Sigmoid colon (tissue), 7 donors: ENCODE data around the gene CHTF8. TPM values are rescaled to one million over a fixed set of nuclear protein-coding genes. Genes with fewer than 3 reads are reported as not detected.
A peak's percentile ranks its signal among the peaks of the same experiment; 100 is the strongest.

Experiments
- DNase-seq: peaks from one replicate; pipeline ENCODE4 v3.0.0-alpha.2; 2019
- H3K27ac ChIP-seq, 4 donors: fragments of 200-600 bp; sonication (generic); one replicate each; pipeline ENCODE4 v1.5.1; 2016 to 2019; ENCODE audit warnings: mild to moderate bottlenecking in 1 of 4
- H3K27me3 ChIP-seq, 3 donors: fragments of 200-600 bp; sonication (generic); one replicate each; pipeline ENCODE4 v1.5.1; 2019; ENCODE audit warnings: mild to moderate bottlenecking in 1 of 3
- H3K36me3 ChIP-seq, 4 donors: fragments of 200-600 bp; sonication (generic); one replicate each; pipeline ENCODE4 v1.5.1; 2016 to 2019
- H3K4me1 ChIP-seq, 4 donors: fragments of 200-600 bp; sonication (generic); one replicate each; pipeline ENCODE4 v1.5.1; 2017 to 2019
- H3K4me3 ChIP-seq, 4 donors: fragments of 200-600 bp; sonication (generic); one replicate each; pipeline ENCODE4 v1.5.1; 2017 to 2019; ENCODE audit warnings: mild to moderate bottlenecking in 2 of 4, moderate library complexity in 1 of 4
- H3K9me3 ChIP-seq, 4 donors: fragments of 200-600 bp in 3 of 4; sonication (generic) in 3 of 4; one replicate each; pipeline versions ENCODE4 v1.5.1 to v1.6.1; 2013 to 2019
- EP300 ChIP-seq, 4 donors: sonication (generic); formaldehyde crosslinking; IDR thresholded peaks; one replicate each; pipeline ENCODE4 v1.6.1; 2017; ENCODE audit warnings: antibody characterized with exemption in 4 of 4
- POLR2A ChIP-seq, 2 donors: fragments of 450-650 bp; IDR thresholded peaks; one replicate each; pipeline ENCODE4 v1.6.1; 2016; ENCODE audit warnings: antibody characterized with exemption in 2 of 2, mild to moderate bottlenecking in 2 of 2, moderate library complexity in 2 of 2
- POLR2AphosphoS5 ChIP-seq, 4 donors: sonication (generic); formaldehyde crosslinking; IDR thresholded peaks; one replicate each; pipeline ENCODE4 v1.6.1; 2017; ENCODE audit warnings: antibody characterized with exemption in 4 of 4
- WGBS, 2 donors: extraction: QIAGEN DNeasy Blood & Tissue Kit; methylation state at CpG; one replicate each; pipeline ENCODE4 v1.1.7; 2013; 5-methylcytosine and 5-hydroxymethylcytosine counted together
- intact Hi-C: fragments of 100-400 bp; cut with DNase I; formaldehyde crosslinking; loops from one replicate; pipeline ENCODE4 v1.15.1; 2023
- polyA plus RNA-seq, 3 donors: library from polyadenylated mRNA; stranded (reverse); fragments of 200-250 nt; gene quantifications; one replicate each; pipeline ENCODE4 v1.2.3, GENCODE V29; 2013
- total RNA-seq, 4 donors: library from RNA; depleted of rRNA; stranded (reverse); fragments of >200 nt; gene quantifications; one replicate each; pipeline ENCODE4 v1.1.0, GENCODE V29; 2016
- TF ChIP-seq, protein P1 (sequence below), 4 experiments: fragments of 450-650 bp in 3 of 4; fragments of 200-600 bp in 1 of 4; IDR thresholded peaks; one replicate each; pipeline ENCODE4 v1.5.1; 2016 to 2019; ENCODE audit warnings: antibody characterized with exemption in 4 of 4, mild to moderate bottlenecking in 3 of 4, moderate library complexity in 2 of 4
- donor health status: healthy with polysubstance abuse.
- donor health status: Bipolar disorder and iron deficiency.
- donor health status: healthy.

CHTF8 gene
- total and polyA plus RNA-seq, 7 donors: 46.3 to 79.2 (median 61.9) TPM

DNA sequence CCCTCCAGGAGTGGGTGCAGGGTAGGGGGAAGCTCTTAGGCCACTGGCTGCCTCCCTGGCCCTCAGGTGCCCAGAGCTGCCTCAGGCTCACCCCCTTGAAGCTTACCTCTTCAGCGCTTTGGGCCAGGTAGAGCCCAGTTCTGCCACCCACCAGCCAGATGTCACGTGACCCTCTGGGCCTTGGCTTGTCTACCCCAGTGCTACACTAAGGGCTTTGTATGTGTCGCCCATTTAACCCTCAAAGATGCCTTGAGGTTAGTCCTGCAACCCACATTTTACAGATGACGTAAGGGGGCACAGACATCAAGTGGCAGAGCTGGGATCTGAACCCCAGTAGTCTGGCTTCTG lies 23.5 kb downstream of the CHTF8 start:
- H3K27me3 ChIP-seq: peaks cover 0 to 44% (median 13%) of the 10 kb centered on the region in 3 donors
- no peaks in the 10 kb centered on the region for H3K9me3 ChIP-seq
- peaks cover 0 to 34% (median 30%) of the 10 kb centered on the region in 4 donors for H3K4me1 ChIP-seq
- no peak for DNase-seq
- H3K27ac ChIP-seq: no peak overlapping the region
- 90 to 94% methylated on average over 4 of the region's 4 CpGs for WGBS, 2 donors
- no peak for TF ChIP-seq POLR2A (IDR thresholded peaks at IDR 0.05)
- TF ChIP-seq EP300 (IDR thresholded peaks at IDR 0.05): no peak
- no peak for TF ChIP-seq POLR2AphosphoS5 (IDR thresholded peaks at IDR 0.05)
- H3K4me3 ChIP-seq: no peak overlapping the region
- H3K36me3 ChIP-seq: peaks cover 0 to 32% (median 1%) of the 10 kb centered on the region in 4 donors
- intact Hi-C loops: no loop called here

DNA sequence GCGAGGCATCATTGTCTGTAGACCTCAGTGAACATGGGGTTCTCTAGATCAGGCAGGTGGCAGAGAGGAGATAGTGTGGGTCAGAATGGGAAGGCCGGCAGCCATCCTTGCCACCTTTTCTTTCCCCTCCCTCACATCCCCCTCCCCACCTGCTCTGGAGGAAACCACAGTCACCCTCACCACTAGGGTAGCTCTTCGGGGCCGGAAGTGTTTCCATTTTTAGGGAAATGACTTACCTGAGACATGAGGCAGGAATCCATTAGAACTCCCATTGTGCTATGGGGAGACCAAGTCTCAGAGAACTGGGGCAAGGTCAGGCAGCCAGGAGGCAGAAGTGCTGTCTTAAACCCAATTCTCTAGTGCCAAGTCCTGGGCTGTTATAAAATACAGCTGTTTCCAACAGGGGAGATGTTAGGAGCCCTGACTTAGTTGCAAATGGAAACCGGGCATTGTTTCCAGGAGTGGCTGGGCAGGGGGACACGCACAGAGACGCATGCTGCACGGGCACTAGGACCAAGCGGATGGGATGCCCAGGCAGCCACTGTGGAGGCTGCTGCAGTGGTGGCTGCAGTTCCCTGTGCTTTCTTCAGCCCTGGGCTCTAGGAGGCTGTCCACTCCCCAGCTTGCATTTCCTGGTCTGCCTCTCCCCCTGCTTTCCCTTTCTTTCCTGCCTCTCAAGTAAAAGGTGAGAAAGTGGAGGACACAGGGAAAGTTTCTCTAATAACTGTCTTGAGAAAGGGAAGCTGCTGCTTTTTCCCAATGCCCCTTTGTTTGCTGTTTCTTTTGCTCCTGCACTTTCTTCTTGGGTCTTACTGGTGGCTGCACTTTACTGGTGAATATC lies 24.1 kb downstream of the CHTF8 start:
- Histone ChIP-seq H3K27ac (no peak overlapping the region), H3K27me3 (peaks cover 0 to 44% (median 13%) of the 10 kb centered on the region in 3 donors), H3K4me1 (peaks cover 0 to 34% (median 30%) of the 10 kb centered on the region in 4 donors), H3K4me3 (peak overlapping the region in 2 of 4 donors; percentile 58 to 61), H3K9me3 (no peaks in the 10 kb centered on the region), H3K36me3 (peaks cover 0 to 28% (median 0%) of the 10 kb centered on the region in 4 donors)
- TF ChIP-seq EP300 (IDR thresholded peaks at IDR 0.05): no peak
- intact Hi-C loops: no loop called here
- 70 to 79% methylated on average over 9 of the region's 9 CpGs for WGBS, 2 donors
- no peak for DNase-seq

DNA sequence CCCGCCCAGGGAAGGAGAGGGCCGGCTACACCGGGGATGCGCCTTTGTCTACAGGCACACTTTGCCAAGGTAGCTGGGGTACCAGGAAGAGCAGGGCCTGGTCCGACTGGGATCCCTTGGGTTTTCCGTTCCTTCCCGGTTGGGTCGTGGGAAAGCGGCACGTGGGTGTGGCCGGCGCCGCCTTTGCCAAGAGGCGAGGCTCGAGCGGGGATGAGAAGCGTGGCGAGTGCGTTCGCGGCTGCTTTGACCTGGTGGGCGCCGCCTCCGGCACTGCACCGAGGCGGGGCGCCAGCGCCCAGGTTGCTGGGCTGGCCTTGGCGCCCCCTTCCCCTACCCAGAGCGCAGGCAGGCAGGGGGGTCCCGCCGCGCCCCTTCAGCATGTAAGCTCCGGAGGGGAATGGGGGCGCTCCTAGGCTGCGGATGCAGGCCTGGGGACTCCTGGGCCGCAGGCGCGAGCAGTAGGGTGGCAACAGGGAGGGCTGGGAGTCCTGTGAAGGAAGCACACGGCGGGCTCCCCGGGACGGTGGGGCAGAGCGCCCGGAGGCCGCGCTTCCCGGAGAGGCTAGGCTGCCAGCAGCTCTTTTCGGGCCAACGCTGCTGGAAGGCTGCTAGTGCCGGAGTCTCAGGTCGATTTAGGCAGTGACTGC lies 24.9 kb downstream of the CHTF8 start:
- Histone ChIP-seq H3K36me3 (peaks cover 0 to 25% (median 0%) of the 10 kb centered on the region in 4 donors), H3K27me3 (peaks cover 0 to 44% (median 13%) of the 10 kb centered on the region in 3 donors), H3K27ac (no peak overlapping the region), H3K9me3 (no peaks in the 10 kb centered on the region), H3K4me3 (peak overlapping the region in 3 of 4 donors; percentile 48 to 61 (median 58)), H3K4me1 (peaks cover 0 to 34% (median 30%) of the 10 kb centered on the region in 4 donors)
- WGBS, 2 donors: 4 to 6% methylated on average over 52 of the region's 52 CpGs
- no peak for DNase-seq
- intact Hi-C loops: no loop called here
- TF ChIP-seq POLR2AphosphoS5 (IDR thresholded peaks at IDR 0.05) (no peak), POLR2A (IDR thresholded peaks at IDR 0.05) (no peak), EP300 (IDR thresholded peaks at IDR 0.05) (no peak)
- TF ChIP-seq, protein P1, sequence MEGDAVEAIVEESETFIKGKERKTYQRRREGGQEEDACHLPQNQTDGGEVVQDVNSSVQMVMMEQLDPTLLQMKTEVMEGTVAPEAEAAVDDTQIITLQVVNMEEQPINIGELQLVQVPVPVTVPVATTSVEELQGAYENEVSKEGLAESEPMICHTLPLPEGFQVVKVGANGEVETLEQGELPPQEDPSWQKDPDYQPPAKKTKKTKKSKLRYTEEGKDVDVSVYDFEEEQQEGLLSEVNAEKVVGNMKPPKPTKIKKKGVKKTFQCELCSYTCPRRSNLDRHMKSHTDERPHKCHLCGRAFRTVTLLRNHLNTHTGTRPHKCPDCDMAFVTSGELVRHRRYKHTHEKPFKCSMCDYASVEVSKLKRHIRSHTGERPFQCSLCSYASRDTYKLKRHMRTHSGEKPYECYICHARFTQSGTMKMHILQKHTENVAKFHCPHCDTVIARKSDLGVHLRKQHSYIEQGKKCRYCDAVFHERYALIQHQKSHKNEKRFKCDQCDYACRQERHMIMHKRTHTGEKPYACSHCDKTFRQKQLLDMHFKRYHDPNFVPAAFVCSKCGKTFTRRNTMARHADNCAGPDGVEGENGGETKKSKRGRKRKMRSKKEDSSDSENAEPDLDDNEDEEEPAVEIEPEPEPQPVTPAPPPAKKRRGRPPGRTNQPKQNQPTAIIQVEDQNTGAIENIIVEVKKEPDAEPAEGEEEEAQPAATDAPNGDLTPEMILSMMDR (IDR thresholded peaks at IDR 0.05): no peak

DNA sequence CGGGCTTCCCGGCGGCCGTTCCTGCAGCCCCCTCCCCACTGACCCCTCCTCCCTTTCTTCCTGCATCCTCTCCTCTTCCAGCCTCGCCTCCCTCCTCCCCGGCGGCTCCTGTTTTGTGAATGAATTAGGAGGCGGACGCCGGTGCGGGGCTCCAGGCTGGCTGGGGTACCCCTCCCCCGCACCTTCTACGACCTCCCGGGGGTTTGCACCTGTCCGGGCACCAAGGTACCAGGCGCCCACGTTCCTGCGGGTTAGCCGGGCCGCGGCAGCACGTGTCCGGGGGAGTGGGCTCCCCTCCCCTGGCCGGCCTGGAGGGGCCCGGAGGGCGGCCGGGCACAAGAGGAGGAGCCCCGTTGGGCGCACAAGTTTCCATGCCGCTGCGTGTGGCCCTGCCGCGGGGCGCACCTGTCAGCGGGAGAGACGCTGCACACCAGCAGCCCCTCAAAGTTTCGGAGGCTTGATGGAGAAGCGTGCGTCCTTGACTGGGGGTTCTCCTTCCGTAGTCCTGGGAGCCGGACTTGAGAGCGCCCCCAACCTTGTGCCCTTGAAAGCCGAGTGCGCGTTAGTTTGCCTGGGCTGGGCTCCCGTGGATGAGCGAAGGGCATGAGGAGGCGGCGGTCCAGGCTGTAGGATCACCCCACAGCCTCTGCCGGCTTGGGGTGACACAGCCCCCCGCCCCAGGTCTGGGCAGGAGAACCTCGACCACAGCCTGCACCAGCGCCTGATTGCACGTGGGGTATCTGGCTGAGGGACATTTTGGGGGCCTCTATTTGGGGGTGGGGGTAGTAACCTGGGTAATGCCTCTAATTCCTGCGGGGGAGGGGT lies 25.7 kb downstream of the CHTF8 start:
- Histone ChIP-seq H3K27me3 (peaks cover 0 to 44% (median 13%) of the 10 kb centered on the region in 3 donors), H3K27ac (no peak overlapping the region), H3K4me1 (peaks cover 0 to 34% (median 30%) of the 10 kb centered on the region in 4 donors), H3K9me3 (no peaks in the 10 kb centered on the region), H3K36me3 (peaks cover 0 to 23% (median 0%) of the 10 kb centered on the region in 4 donors), H3K4me3 (peak overlapping the region; percentile 10 to 61 (median 53))
- DNase-seq: no peak
- intact Hi-C loops: no loop called here
- 1% methylated on average over 55 of the region's 55 CpGs for WGBS, 2 donors
- TF ChIP-seq POLR2A (IDR thresholded peaks at IDR 0.05) (no peak), POLR2AphosphoS5 (IDR thresholded peaks at IDR 0.05) (no peak), EP300 (IDR thresholded peaks at IDR 0.05) (no peak)
- TF ChIP-seq, protein P1 (IDR thresholded peaks at IDR 0.05): no peak

DNA sequence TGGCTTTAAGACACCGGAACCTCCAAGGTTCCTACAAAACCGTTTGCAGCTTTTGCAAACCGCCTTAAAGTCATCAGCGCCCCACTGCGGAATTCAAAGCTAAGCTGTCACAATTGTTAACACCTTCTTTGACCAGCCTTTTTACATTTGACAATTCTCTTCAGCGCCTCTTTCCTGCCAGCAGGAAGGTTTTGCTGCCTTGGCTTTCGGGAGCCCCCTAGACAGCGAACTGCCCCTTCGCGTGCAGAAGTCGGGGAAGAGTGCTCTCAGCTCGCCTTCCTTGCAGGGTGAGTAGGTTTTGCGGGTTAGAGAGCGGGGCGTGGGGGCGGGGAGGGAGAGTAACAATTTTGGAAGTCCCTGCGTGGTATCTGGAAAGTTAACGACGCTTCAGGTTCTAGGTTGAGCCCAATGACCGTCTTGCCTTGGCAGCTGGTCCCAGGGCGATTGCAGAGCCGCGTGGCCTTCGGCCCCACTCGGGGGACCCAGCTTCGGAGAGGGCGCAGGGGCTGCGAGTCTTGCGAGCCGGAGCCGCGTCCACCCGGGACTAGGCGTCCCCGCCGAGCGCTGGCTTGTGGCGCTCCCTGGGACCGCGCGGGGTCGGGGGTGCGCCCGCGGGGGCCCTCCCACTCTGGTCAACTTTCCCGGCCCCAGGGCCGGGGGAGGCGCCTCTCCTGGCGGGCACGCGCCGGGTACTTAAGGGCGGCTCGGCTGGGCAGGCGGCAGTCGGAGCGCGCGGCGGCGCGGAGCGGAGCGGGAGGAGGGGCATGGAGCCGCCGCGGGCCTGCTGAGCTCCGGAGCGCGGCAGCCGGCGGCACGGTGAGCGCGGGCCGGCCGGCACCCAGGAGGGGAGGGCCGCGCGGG lies 26.7 kb downstream of the CHTF8 start, which contains the start of gene HAS3:
TSS of gene HAS3 (plus strand) at position 153 of the 861 bp plus-strand sequence. CDS start 3,743 bp downstream, outside the sequence.
- Histone ChIP-seq H3K9me3 (no peaks in the 10 kb centered on the region), H3K27me3 (peaks cover 0 to 44% (median 13%) of the 10 kb centered on the region in 3 donors), H3K4me1 (peaks cover 0 to 34% (median 30%) of the 10 kb centered on the region in 4 donors), H3K36me3 (peaks cover 0 to 18% (median 0%) of the 10 kb centered on the region in 4 donors), H3K27ac (no peak within 1 kb of the TSS), H3K4me3 (peak within 1 kb of the TSS; percentile 24 to 61 (median 53))
- DNase-seq: no peak
- 1% methylated on average over 80 of the region's 80 CpGs for WGBS, 2 donors
- intact Hi-C loops: no loop called here
- TF ChIP-seq POLR2A (IDR thresholded peaks at IDR 0.05) (no peak), EP300 (IDR thresholded peaks at IDR 0.05) (no peak), POLR2AphosphoS5 (IDR thresholded peaks at IDR 0.05) (no peak)
- TF ChIP-seq, protein P1 (IDR thresholded peaks at IDR 0.05): no peak
